SK-N-SH (cell line): ENCODE measurements around the gene TNFSF18. TPM values are rescaled to one million over a fixed set of nuclear protein-coding genes. Genes with fewer than 3 reads are reported as not detected.

ENCODE experiments used
- CTCF ChIA-PET: fragments of 300-600, 350-600 bp; formaldehyde crosslinking; extraction: SDS; loops from one replicate; lab custom pipeline; 2021; lab: Yijun Ruan, JAX
- POLR2A ChIA-PET: fragments of 350-600 bp; sonication (Branson Sonifier 250); formaldehyde crosslinking; extraction: SDS; loops from one replicate; lab custom pipeline; 2020; ENCODE audit warnings: antibody characterized with exemption, inconsistent platforms; lab: Yijun Ruan, JAX
- DNase-seq: peaks from one replicate; pipeline ENCODE4 v3.0.0; 2012
- H2AFZ ChIP-seq: fragments of 200-600 bp; sonication (generic); 2 replicates; pipeline ENCODE4 v1.8.1; 2016; ENCODE audit warnings: antibody characterized with exemption, mild to moderate bottlenecking, low read depth
- H3F3A ChIP-seq: fragments of 200-600 bp; sonication (generic); replicated peaks from 2 replicates; pipeline ENCODE3; 2016; ENCODE audit warnings: antibody characterized with exemption, mild to moderate bottlenecking; ENCODE audit not compliant: insufficient read depth
- H3K27ac ChIP-seq, 2 experiments: fragments of 200-500 bp in 1 of 2; fragments of 200-600 bp in 1 of 2; sonication (Bioruptor generic) in 1 of 2; sonication (generic), shearing (Covaris generic) in 1 of 2; 2 replicates each; pipeline versions ENCODE4 v1.5.1 to v1.6.1; 2014 to 2016; ENCODE audit warnings: low read depth in 2 of 2, inconsistent platforms in 1 of 2, low read length in 1 of 2, mild to moderate bottlenecking in 1 of 2, mixed read lengths in 1 of 2
- H3K27me3 ChIP-seq: fragments of 200-600 bp; sonication (generic), shearing (Covaris generic); 2 replicates; pipeline ENCODE4 v1.6.1; 2016; ENCODE audit warnings: mixed run types; ENCODE audit not compliant: insufficient read depth
- H3K36me3 ChIP-seq, 2 experiments: fragments of 200-500 bp in 1 of 2; fragments of 200-600 bp in 1 of 2; sonication (Bioruptor generic) in 1 of 2; sonication (generic) in 1 of 2; replicated peaks in 1 of 2; 2 replicates each; pipeline versions ENCODE3 to v1.5.1; 2014 to 2016; ENCODE audit warnings: low read length in 1 of 2, mild to moderate bottlenecking in 1 of 2; ENCODE audit not compliant: insufficient read depth in 2 of 2, control insufficient read depth in 1 of 2
- H3K4me1 ChIP-seq, 2 experiments: fragments of 200-500 bp in 1 of 2; fragments of 200-600 bp in 1 of 2; sonication (Bioruptor generic) in 1 of 2; sonication (generic), shearing (Covaris generic) in 1 of 2; 2 replicates each; pipeline versions ENCODE4 v1.5.1 to v1.6.1; 2014 to 2016; ENCODE audit warnings: low read depth in 1 of 2, low read length in 1 of 2, mixed run types in 1 of 2; ENCODE audit not compliant: insufficient read depth in 2 of 2, control insufficient read depth in 1 of 2
- H3K4me2 ChIP-seq: fragments of 200-600 bp; sonication (generic), shearing (Covaris generic); 2 replicates; pipeline ENCODE4 v1.6.1; 2017; ENCODE audit warnings: mixed run types
- H3K4me3 ChIP-seq, 2 experiments: fragments of 200-500 bp in 1 of 2; fragments of 200-600 bp in 1 of 2; sonication (Bioruptor generic) in 1 of 2; sonication (generic), shearing (Covaris generic) in 1 of 2; 2 replicates each; pipeline versions ENCODE4 v1.5.1 to v1.8.1; 2014 to 2016; ENCODE audit warnings: low read depth in 2 of 2, inconsistent platforms in 1 of 2, low read length in 1 of 2, mild to moderate bottlenecking in 1 of 2, mixed read lengths in 1 of 2, moderate library complexity in 1 of 2
- H3K79me2 ChIP-seq: fragments of 200-600 bp; sonication (generic); 2 replicates; pipeline ENCODE4 v1.8.1; 2017; ENCODE audit warnings: mild to moderate bottlenecking; ENCODE audit not compliant: insufficient read depth
- H3K9ac ChIP-seq: fragments of 200-600 bp; sonication (generic); 2 replicates; pipeline ENCODE4 v1.6.1; 2017; ENCODE audit warnings: mixed run types
- H3K9me2 ChIP-seq: fragments of 200-600 bp; sonication (generic); 2 replicates; pipeline ENCODE4 v1.6.1; 2017; ENCODE audit warnings: mixed run types
- H3K9me3 ChIP-seq: fragments of 200-600 bp; sonication (generic); 2 replicates; pipeline ENCODE4 v1.6.1; 2017; ENCODE audit warnings: mixed run types, mild to moderate bottlenecking, moderate library complexity
- H4K20me1 ChIP-seq: fragments of 200-600 bp; sonication (generic); 2 replicates; pipeline ENCODE4 v1.6.1; 2017; ENCODE audit warnings: mild to moderate bottlenecking, mixed run types; ENCODE audit not compliant: insufficient read depth
- EP300 ChIP-seq, 2 experiments: IDR thresholded peaks; 2 replicates each; pipeline versions ENCODE4 v1.4.0 to v1.6.1; 2012; ENCODE audit warnings: borderline replicate concordance in 1 of 2, low read depth in 1 of 2, low read length in 1 of 2
- EZH2phosphoT487 ChIP-seq: fragments of 200-600 bp; sonication (generic); IDR thresholded peaks from 2 replicates; pipeline ENCODE4 v1.6.1; 2017; ENCODE audit warnings: low read depth, mixed run types, mild to moderate bottlenecking, antibody characterized with exemption, moderate library complexity, borderline replicate concordance
- FOSL2 ChIP-seq: IDR thresholded peaks from 2 replicates; pipeline ENCODE4 v1.4.0; 2012; ENCODE audit warnings: low read depth, mild to moderate bottlenecking, moderate library complexity, borderline replicate concordance
- FOXJ3 ChIP-seq: sonication (generic); formaldehyde crosslinking; IDR thresholded peaks from 2 replicates; pipeline ENCODE4 v1.5.1; 2020; ENCODE audit warnings: mild to moderate bottlenecking, missing genetic modification reagents
- FOXM1 ChIP-seq: IDR thresholded peaks from 2 replicates; pipeline ENCODE4 v1.4.0; 2012; ENCODE audit warnings: low read depth, mild to moderate bottlenecking
- GATA2 ChIP-seq: sonication (generic); formaldehyde crosslinking; IDR thresholded peaks from 2 replicates; pipeline ENCODE4 v1.5.0; 2020; ENCODE audit warnings: mild to moderate bottlenecking, missing genetic modification reagents
- JUND ChIP-seq: IDR thresholded peaks from 2 replicates; pipeline ENCODE4 v1.4.0; 2012
- MXI1 ChIP-seq: IDR thresholded peaks from 2 replicates; pipeline ENCODE4 v1.6.1; 2012; ENCODE audit warnings: mild to moderate bottlenecking, low read depth, low read length, improper control_type of control experiment
- NFIC ChIP-seq: IDR thresholded peaks from 2 replicates; pipeline ENCODE4 v1.4.0; 2012; ENCODE audit warnings: borderline replicate concordance
- PBX3 ChIP-seq: IDR thresholded peaks from 2 replicates; pipeline ENCODE4; 2012
- SIN3A ChIP-seq: IDR thresholded peaks from 2 replicates; pipeline ENCODE4 v1.6.1; 2012; ENCODE audit warnings: low read depth, mild to moderate bottlenecking, low read length, moderate library complexity, borderline replicate concordance
- TAF1 ChIP-seq: IDR thresholded peaks from 2 replicates; pipeline ENCODE4 v1.6.1; 2012; ENCODE audit warnings: low read depth, mild to moderate bottlenecking, low read length, moderate library complexity, borderline replicate concordance
- TCF12 ChIP-seq: IDR thresholded peaks from 2 replicates; pipeline ENCODE4 v1.4.0; 2012
- TEAD4 ChIP-seq: IDR thresholded peaks from 2 replicates; pipeline ENCODE4 v1.4.0; 2012; ENCODE audit warnings: mild to moderate bottlenecking, borderline replicate concordance; ENCODE audit not compliant: insufficient read depth
- USF2 ChIP-seq: fragments of 150-350 bp; IDR thresholded peaks from 2 replicates; pipeline ENCODE4 v1.6.1; 2017; ENCODE audit warnings: antibody characterized with exemption, low read length, low read depth, borderline replicate concordance
- WGBS: methylation state at CpG from one replicate; pipeline ENCODE4 v1.1.6; 2017; ENCODE audit warnings: low lambda C conversion rate; 5-methylcytosine and 5-hydroxymethylcytosine counted together
- polyA plus RNA-seq, 3 experiments: library from polyadenylated mRNA; depleted of rRNA; stranded (reverse); fragments of >200 nt; gene quantifications; 2 replicates each; pipeline ENCODE4 v1.2.3, GENCODE V29; 2012
- TF ChIP-seq, protein P1 (sequence below): IDR thresholded peaks from 2 replicates; pipeline ENCODE4 v1.6.1; 2012; ENCODE audit warnings: mild to moderate bottlenecking, low read depth, low read length, moderate library complexity

Gene TNFSF18
- polyA plus RNA-seq, 1 of the 3 experiments (the other 2 are of a cell fraction), result 1.2 TPM

DNA sequence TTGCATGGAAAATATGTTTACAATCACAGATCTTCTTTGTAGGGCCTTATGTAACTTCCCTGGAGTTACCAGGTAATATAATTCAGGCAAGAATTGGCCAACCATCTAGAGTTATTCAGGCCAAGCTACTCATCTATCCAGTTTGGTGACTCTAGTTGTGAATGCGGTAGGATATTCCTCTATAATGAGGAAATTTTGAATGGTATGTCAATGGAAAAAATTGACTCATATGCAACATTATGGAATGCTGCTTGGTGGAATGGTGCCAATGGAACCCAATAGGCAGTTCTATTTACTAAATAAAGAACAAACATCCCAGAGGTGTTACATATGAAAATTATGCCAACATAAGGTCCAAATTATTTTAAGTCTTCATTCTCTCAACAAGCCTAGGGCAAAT is 5.6 kb upstream of the TNFSF18 start:
- H3K27me3 ChIP-seq, result no peaks in the 10 kb centered on the region
- no peak overlapping the region for H3K9ac ChIP-seq
- H3K4me2 ChIP-seq, result no peak overlapping the region
- no peak overlapping the region for H3K27ac ChIP-seq
- H3K4me3 ChIP-seq, result no peak overlapping the region
- H3K79me2 ChIP-seq, result no peaks in the 10 kb centered on the region
- WGBS, result 100% methylated on average over 1 of the region's 1 CpG
- no peak overlapping the region for H2AFZ ChIP-seq
- CTCF ChIA-PET, result no interaction called here
- POLR2A ChIA-PET, result no interaction called here
- H3K9me2 ChIP-seq, result no peaks in the 10 kb centered on the region
- DNase-seq, result no peak
- H3F3A ChIP-seq, result no peaks in the 10 kb centered on the region
- no peak for TF ChIP-seq SIN3A
- no peak for TF ChIP-seq EZH2phosphoT487
- TF ChIP-seq TAF1, result no peak
- H3K4me1 ChIP-seq, result peaks cover 6 to 12% of the 10 kb centered on the region in 2 experiments; a peak in 3 of 4 replicates
- no peaks in the 10 kb centered on the region for H3K9me3 ChIP-seq
- H4K20me1 ChIP-seq, result no peaks in the 10 kb centered on the region
- no peaks in the 10 kb centered on the region for H3K36me3 ChIP-seq

- Histone ChIP-seq H3K9me3 (no peaks in the 10 kb centered on the region), H3K27ac (peak overlapping the region in 1 of 2 experiments; percentile 77; a peak in 1 of 4 replicates), H3K4me1 (peaks cover 18 to 24% of the 10 kb centered on the region in 2 experiments), H3K27me3 (no peaks in the 10 kb centered on the region), H3K4me2 (no peak overlapping the region), H3K9ac (no peak overlapping the region), H3K4me3 (no peak overlapping the region), H3K36me3 (no peaks in the 10 kb centered on the region), H3K9me2 (no peaks in the 10 kb centered on the region), H4K20me1 (no peaks in the 10 kb centered on the region), H2AFZ (no peak overlapping the region), H3F3A (peaks cover 12% of the 10 kb centered on the region), H3K79me2 (no peaks in the 10 kb centered on the region)
- POLR2A ChIA-PET, result no interaction called here
- 42% methylated on average over 4 of the region's 4 CpGs for WGBS
- no peak for TF ChIP-seq TAF1
- no peak for TF ChIP-seq FOXM1
- TF ChIP-seq FOXJ3 (CRISPR knock-in tag), result no peak
- TF ChIP-seq FOSL2, result peak; percentile 35; the same call in 1 of the 2 replicates
- TF ChIP-seq USF2, result no peak
- peak; percentile 60; the same call in 1 of the 2 replicates for TF ChIP-seq PBX3
- peak; percentile 52; the same call in 1 of the 2 replicates for TF ChIP-seq TEAD4
- TF ChIP-seq GATA2, result no peak
- TF ChIP-seq, protein P1, sequence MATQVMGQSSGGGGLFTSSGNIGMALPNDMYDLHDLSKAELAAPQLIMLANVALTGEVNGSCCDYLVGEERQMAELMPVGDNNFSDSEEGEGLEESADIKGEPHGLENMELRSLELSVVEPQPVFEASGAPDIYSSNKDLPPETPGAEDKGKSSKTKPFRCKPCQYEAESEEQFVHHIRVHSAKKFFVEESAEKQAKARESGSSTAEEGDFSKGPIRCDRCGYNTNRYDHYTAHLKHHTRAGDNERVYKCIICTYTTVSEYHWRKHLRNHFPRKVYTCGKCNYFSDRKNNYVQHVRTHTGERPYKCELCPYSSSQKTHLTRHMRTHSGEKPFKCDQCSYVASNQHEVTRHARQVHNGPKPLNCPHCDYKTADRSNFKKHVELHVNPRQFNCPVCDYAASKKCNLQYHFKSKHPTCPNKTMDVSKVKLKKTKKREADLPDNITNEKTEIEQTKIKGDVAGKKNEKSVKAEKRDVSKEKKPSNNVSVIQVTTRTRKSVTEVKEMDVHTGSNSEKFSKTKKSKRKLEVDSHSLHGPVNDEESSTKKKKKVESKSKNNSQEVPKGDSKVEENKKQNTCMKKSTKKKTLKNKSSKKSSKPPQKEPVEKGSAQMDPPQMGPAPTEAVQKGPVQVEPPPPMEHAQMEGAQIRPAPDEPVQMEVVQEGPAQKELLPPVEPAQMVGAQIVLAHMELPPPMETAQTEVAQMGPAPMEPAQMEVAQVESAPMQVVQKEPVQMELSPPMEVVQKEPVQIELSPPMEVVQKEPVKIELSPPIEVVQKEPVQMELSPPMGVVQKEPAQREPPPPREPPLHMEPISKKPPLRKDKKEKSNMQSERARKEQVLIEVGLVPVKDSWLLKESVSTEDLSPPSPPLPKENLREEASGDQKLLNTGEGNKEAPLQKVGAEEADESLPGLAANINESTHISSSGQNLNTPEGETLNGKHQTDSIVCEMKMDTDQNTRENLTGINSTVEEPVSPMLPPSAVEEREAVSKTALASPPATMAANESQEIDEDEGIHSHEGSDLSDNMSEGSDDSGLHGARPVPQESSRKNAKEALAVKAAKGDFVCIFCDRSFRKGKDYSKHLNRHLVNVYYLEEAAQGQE, result no peak
- peak; percentile 57 for TF ChIP-seq JUND
- TF ChIP-seq NFIC, result peak; percentile 80
- TF ChIP-seq MXI1, result no peak
- no peak for TF ChIP-seq EP300 (IDR thresholded peaks at IDR 0.05; ENCODE audit: borderline replicate concordance in 1 of 2, low read depth in 1 of 2, low read length in 1 of 2)
- TF ChIP-seq TCF12, result peak; percentile 75
- DNase-seq, result no peak
- CTCF ChIA-PET, result no interaction called here
These were observed 2.0 kb upstream of the TNFSF18 start for GRCh38 chr1:173052681-173053196.
